ENCODE data around the gene ARV1. TPM values are rescaled to one million over a fixed set of nuclear protein-coding genes. Genes with fewer than 3 reads are reported as not detected.

ARV1 gene
- total RNA-seq, result 11.7 and 17.0 TPM in 2 replicates

DNA sequence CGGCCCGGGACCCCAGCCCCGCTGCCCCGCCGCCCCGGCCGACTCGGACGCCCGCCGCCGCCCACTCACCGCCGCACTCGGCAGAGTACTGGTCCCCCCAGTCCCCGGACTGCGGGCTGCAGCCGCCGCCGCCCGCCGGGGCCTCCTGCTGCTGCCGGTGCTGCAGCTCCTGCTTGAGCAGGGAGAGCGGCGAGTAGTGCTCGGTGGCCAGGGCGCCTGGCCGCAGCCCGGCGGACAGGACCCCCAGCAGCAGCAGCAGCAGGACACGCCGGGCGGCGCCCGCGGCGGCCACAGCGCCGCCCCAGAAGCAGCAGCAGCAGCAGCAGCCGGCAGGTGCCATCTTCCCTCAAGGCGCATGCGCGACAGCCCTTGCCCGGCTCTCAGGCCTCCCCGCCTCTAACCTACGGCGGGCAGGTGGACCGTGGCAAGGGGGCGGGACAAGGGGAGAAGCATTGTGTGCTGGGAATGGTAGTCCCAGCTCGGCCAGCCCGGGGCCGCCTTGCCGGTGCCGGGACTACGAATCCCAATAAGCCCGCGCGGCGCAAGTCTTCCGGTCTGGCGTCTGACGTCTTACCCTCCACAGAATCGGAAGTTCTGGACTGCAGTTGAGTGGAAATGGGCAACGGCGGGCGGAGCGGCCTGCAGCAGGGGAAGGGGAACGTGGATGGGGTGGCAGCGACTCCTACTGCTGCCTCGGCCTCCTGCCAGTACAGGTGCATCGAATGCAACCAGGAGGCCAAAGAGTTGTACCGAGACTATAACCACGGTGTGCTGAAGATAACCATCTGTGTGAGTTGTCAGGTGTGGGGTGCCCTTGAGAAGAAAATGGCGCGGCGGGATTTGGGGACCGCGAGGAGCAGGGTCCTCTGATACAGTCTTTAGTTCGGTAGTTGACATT is at the start of gene ARV1, which contains the start of gene TTC13:
ARV1 (plus strand) TSS at position 604 of the 898 bp plus-strand sequence; CDS start at position 616, 12 bp downstream.
TTC13 (minus strand) TSS at position 371 of the 898 bp plus-strand sequence; CDS start at position 340, 31 bp downstream.

DNA sequence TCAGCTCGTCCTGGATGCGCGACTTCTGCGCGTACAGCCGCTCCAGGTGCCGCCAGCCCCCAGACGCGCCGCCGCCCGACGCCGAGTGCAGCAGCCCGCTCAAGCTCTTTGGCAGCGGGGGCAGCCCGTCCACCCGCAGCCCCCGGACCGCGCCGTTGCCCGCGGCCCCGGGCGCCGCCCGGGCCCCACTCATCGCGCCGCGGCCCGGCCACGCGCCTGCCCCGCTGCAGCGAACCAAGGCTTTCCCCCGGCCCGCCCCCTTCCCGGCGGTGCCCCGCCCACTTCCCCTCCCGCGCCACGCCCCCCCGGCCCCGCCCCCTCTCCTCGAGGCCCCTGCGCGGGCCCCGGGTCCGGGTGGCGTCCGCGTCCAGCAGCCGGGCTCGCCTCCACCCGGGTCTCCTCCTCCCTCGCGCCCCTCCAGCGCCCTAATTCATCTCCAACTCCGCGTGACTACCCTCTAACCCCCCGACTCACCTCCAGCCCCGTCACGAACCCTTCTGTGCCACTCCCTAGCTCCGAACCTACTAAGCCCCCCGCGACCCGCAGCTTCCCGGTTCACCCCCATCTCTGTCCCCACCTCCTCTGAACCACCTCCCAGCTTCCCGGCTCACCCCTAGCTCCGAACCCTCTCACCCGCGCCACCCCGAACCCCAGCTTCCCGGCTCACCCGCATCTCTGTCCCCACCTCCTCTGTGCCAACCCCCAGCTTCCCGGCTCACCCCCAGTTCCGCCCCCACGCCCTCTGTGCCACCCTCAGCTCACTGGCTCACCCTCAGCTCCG is 61.3 kb downstream of the ARV1 start, which contains the start of gene FAM89A:
FAM89A (minus strand) TSS at position 236 of the 781 bp plus-strand sequence; CDS start at position 193, 43 bp downstream.

Other genes starting within 250 kb of the ARV1 start
- gene CAPN9, start 231.7 kb upstream of the ARV1 start, total RNA-seq, result not detected in 2 replicates
- gene C1orf198, start 110.6 kb upstream of the ARV1 start, total RNA-seq, result 63.2 and 66.9 TPM in 2 replicates
- 3.2 and 6.5 TPM in 2 replicates for gene TTC13, start 233 bp upstream of the ARV1 start, total RNA-seq
- 8.7 and 14.5 TPM in 2 replicates for gene FAM89A, start 61.2 kb downstream of the ARV1 start, total RNA-seq
- 0.06 and 0.15 TPM in 2 replicates for gene TRIM67, start 183.0 kb downstream of the ARV1 start, total RNA-seq